ENCODE data around the gene ZNF892.
"Not testable (repeated sequence)": the region's sequence is repeated elsewhere in the genome, so short reads cannot be mapped to it uniquely, and the experiment has no call there.

Gene ZNF892

DNA sequence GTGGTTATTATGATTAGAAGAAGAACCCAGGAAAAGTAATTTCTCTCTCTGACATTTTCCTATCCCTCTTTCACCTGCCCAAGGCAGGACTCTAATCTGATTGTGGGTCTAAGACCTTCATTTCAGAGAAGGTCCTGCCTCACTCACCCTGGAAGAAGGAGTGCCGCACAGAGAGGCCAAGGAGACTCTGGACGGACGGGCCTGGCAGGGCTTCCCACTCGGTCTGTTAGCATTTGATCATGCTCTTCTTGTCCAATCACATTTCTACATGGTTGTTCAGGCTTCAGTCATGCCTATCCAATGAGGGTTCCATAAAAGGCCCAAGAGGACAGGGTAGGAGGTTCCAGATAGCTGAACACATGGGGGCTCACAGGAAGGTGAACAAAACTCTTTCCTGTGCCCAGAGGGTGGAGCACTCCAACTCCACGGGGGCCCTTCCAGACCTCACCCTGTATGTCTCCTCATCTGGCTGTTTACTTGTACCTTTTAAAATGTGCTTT, 27.0 kb downstream of the ZNF892 start:
- H3K9me3 ChIP-seq (ENCODE audit: control insufficient read depth, low read length), result no peaks in the 10 kb centered on the region
- H3K27me3 ChIP-seq (ENCODE audit: control insufficient read depth, insufficient read depth, low read length), result no peaks in the 10 kb centered on the region
- no peak for TF ChIP-seq CTCF (IDR thresholded peaks at IDR 0.05)
- no peaks in the 10 kb centered on the region for H3K79me2 ChIP-seq
- H3K4me2 ChIP-seq (ENCODE audit: low read length), result no peak overlapping the region
- no peak overlapping the region for H3K9ac ChIP-seq
- no peak overlapping the region for H3K27ac ChIP-seq
- H3K36me3 ChIP-seq (ENCODE audit: control insufficient read depth, insufficient read depth, low read length), result no peaks in the 10 kb centered on the region
- H3K4me1 ChIP-seq, result peaks cover 5% of the 10 kb centered on the region
- no peak overlapping the region for H3K4me3 ChIP-seq (ENCODE audit: low read depth, low read length)
- H2AFZ ChIP-seq, result peak overlapping the region; percentile 55

DNA sequence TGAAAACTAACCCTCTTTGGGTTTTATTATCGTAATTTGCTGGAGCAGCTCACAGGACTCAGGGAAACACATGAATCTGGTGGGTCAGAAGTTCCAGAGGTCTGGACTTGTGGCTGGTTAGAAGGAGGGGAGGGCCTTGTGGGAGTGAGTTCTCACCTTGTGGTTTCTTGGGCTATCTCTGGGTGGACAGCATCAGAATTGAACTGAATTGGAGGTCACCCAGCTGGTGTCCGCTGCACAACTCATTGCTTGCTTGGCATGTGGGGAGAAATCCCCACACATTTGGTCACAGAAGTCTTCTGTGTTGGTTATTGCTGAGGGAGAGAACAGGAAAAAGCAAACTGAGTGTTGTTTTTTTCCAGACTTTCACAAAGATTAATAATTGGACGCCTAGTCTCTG, 27.5 kb downstream of the ZNF892 start:
- H3K4me3 ChIP-seq (ENCODE audit: low read depth, low read length), result no peak overlapping the region
- H3K4me2 ChIP-seq (ENCODE audit: low read length), result no peak overlapping the region
- no peak overlapping the region for H3K9ac ChIP-seq
- H3K27me3 ChIP-seq (ENCODE audit: control insufficient read depth, insufficient read depth, low read length), result no peaks in the 10 kb centered on the region
- no peak for TF ChIP-seq CTCF (IDR thresholded peaks at IDR 0.05)
- no peaks in the 10 kb centered on the region for H3K79me2 ChIP-seq
- H3K4me1 ChIP-seq, result peaks cover 5% of the 10 kb centered on the region
- no peaks in the 10 kb centered on the region for H3K9me3 ChIP-seq (ENCODE audit: control insufficient read depth, low read length)
- H3K36me3 ChIP-seq (ENCODE audit: control insufficient read depth, insufficient read depth, low read length), result no peaks in the 10 kb centered on the region
- peak overlapping the region; percentile 55 for H2AFZ ChIP-seq
- H3K27ac ChIP-seq, result no peak overlapping the region

GRCh38 chr2:95238131-95238530, 30.8 kb downstream of the ZNF892 start:
- H2AFZ ChIP-seq, result no peak overlapping the region
- no peaks in the 10 kb centered on the region for H3K36me3 ChIP-seq (ENCODE audit: control insufficient read depth, insufficient read depth, low read length)
- no peak overlapping the region for H3K9ac ChIP-seq
- no peak overlapping the region for H3K4me2 ChIP-seq (ENCODE audit: low read length)
- H3K79me2 ChIP-seq, result no peaks in the 10 kb centered on the region
- H3K4me3 ChIP-seq (ENCODE audit: low read depth, low read length), result no peak overlapping the region
- H3K9me3 ChIP-seq (ENCODE audit: control insufficient read depth, low read length), result no peaks in the 10 kb centered on the region
- no peak for TF ChIP-seq CTCF (IDR thresholded peaks at IDR 0.05)
- H3K27me3 ChIP-seq (ENCODE audit: control insufficient read depth, insufficient read depth, low read length), result no peaks in the 10 kb centered on the region
- peaks cover 5% of the 10 kb centered on the region for H3K4me1 ChIP-seq
- H3K27ac ChIP-seq, result no peak overlapping the region

DNA sequence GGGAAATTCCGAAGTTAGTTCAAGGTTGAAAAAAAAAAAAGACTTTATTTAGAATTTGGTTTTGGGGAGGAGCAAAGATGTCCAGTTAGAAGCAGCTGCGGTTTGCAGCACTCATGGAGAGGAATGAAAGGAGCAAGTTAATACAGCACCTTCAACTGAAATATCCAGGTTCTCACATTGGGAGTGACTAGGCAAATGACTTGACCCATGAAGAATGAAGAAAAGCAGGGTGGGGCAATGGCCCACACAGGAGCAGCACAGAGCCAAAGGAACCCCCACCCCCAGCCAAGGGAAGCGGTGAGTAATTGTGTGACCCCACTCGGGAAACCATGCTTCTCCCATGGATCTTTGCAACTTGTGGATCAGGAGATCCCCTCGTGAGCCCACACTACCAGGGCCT, 32.8 kb downstream of the ZNF892 start:
- TF ChIP-seq CTCF (IDR thresholded peaks at IDR 0.05), result no peak
- no peak overlapping the region for H3K9ac ChIP-seq
- no peaks in the 10 kb centered on the region for H3K79me2 ChIP-seq
- no peaks in the 10 kb centered on the region for H3K36me3 ChIP-seq (ENCODE audit: control insufficient read depth, insufficient read depth, low read length)
- H2AFZ ChIP-seq, result no peak overlapping the region
- no peak overlapping the region for H3K27ac ChIP-seq
- no peak overlapping the region for H3K4me3 ChIP-seq (ENCODE audit: low read depth, low read length)
- H3K4me1 ChIP-seq, result no peaks in the 10 kb centered on the region
- no peaks in the 10 kb centered on the region for H3K9me3 ChIP-seq (ENCODE audit: control insufficient read depth, low read length)
- H3K4me2 ChIP-seq (ENCODE audit: low read length), result no peak overlapping the region
- no peaks in the 10 kb centered on the region for H3K27me3 ChIP-seq (ENCODE audit: control insufficient read depth, insufficient read depth, low read length)

DNA sequence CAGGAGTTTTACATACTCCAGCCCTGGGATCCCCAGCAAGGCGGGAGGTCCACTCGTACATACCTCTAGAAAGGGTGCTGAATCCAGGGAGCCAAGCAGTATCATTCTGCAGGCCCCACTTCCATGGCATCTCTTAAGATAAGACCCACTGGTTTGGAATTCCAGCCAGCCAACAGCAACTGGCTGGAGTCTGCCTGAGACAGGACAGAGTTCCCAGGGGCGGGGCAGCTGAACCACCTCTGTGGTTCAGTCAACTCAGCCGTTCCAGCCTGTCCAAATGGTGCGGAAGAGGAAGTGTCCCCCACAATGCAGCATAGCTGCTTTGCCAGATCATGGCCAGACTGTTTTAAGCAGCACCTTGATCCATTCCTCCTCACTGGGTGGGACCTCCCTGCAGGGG, 33.2 kb downstream of the ZNF892 start:
- Histone ChIP-seq H3K79me2 (no peaks in the 10 kb centered on the region), H3K9me3 (ENCODE audit: control insufficient read depth, low read length) (no peaks in the 10 kb centered on the region), H3K4me3 (ENCODE audit: low read depth, low read length) (no peak overlapping the region), H3K4me1 (no peaks in the 10 kb centered on the region), H2AFZ (no peak overlapping the region), H3K27ac (no peak overlapping the region), H3K4me2 (ENCODE audit: low read length) (no peak overlapping the region), H3K36me3 (ENCODE audit: control insufficient read depth, insufficient read depth, low read length) (no peaks in the 10 kb centered on the region), H3K27me3 (ENCODE audit: control insufficient read depth, insufficient read depth, low read length) (no peaks in the 10 kb centered on the region), H3K9ac (no peak overlapping the region)
- no peak for TF ChIP-seq CTCF (IDR thresholded peaks at IDR 0.05)

DNA sequence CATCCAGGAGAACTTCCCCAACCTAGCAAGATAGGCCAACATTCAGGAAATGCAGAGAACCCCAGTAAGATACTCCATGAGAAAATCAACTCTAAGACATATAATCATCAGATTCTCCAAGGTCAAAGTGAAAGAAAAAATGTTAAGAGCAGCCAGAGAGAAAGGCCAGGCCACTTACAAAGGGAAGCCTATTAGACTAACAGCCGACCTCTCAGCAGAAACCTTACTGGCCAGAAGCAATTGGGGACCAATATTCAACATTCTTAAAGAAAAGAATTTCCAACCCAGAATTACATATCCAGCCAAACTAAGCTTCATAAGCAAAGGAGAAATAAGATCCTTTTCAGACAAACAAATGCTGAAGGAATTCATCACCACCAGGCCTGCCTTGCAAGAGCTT, 34.8 kb downstream of the ZNF892 start:
- H2AFZ ChIP-seq; H3K9ac ChIP-seq; H3K27ac ChIP-seq; H3K4me2 ChIP-seq (ENCODE audit: low read length); H3K79me2 ChIP-seq; H3K4me3 ChIP-seq (ENCODE audit: low read depth, low read length); H3K27me3 ChIP-seq (ENCODE audit: control insufficient read depth, insufficient read depth, low read length); H3K36me3 ChIP-seq (ENCODE audit: control insufficient read depth, insufficient read depth, low read length); H3K4me1 ChIP-seq; H3K9me3 ChIP-seq (ENCODE audit: control insufficient read depth, low read length): not testable (repeated sequence)

All from parathyroid adenoma (tissue), 2 donors.